ENCODE measurements around the gene CDK19. TPM values are rescaled to one million over a fixed set of nuclear protein-coding genes. Genes with fewer than 3 reads are reported as not detected.

CDK19 gene
- total RNA-seq, 1 donor = 7.9 TPM

GRCh38 chr6:110626442-110626841, 188.8 kb downstream of the CDK19 start:
- H3K27me3 ChIP-seq (ENCODE audit: insufficient read depth, low read length) = no peaks in the 10 kb centered on the region
- no peaks in the 10 kb centered on the region for H3K4me1 ChIP-seq (ENCODE audit: insufficient read depth, low read length)
- no peaks in the 10 kb centered on the region for H3K9me3 ChIP-seq (ENCODE audit: low read depth, low read length)
- no peak overlapping the region for H3K4me3 ChIP-seq (ENCODE audit: low read length)

GRCh38 chr6:110625883-110626282, 189.4 kb downstream of the CDK19 start:
- Histone ChIP-seq H3K27me3 (ENCODE audit: insufficient read depth, low read length) (no peaks in the 10 kb centered on the region), H3K4me1 (ENCODE audit: insufficient read depth, low read length) (no peaks in the 10 kb centered on the region), H3K4me3 (ENCODE audit: low read length) (no peak overlapping the region), H3K9me3 (ENCODE audit: low read depth, low read length) (no peaks in the 10 kb centered on the region)

GRCh38 chr6:110622912-110623578, 192.2 kb downstream of the CDK19 start:
- no peaks in the 10 kb centered on the region for H3K27me3 ChIP-seq (ENCODE audit: insufficient read depth, low read length)
- no peaks in the 10 kb centered on the region for H3K9me3 ChIP-seq (ENCODE audit: low read depth, low read length)
- no peak overlapping the region for H3K4me3 ChIP-seq (ENCODE audit: low read length)
- H3K4me1 ChIP-seq (ENCODE audit: insufficient read depth, low read length) = no peaks in the 10 kb centered on the region

DNA sequence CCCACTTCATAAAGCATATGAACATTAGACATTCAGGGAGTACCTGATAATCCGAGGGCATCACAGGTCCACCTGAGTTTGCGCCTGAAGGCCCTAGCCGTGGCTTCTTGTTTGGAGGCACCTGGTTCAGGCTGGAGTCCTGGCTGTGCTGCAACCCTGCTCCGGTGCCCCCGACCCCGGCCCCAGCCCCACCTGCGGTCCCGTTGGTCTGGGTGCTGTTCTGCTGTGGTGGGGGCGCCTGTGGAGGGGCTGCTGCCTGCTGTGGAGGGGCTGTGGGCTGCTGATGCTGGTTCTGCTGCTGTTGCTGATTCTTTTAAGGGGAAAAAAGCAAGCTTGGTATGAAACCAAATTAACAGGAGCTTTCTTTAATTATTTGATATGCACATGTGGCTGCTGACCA, 194.2 kb downstream of the CDK19 start:
- peaks cover 7% of the 10 kb centered on the region for H3K4me1 ChIP-seq (ENCODE audit: insufficient read depth, low read length)
- no peaks in the 10 kb centered on the region for H3K9me3 ChIP-seq (ENCODE audit: low read depth, low read length)
- H3K4me3 ChIP-seq (ENCODE audit: low read length) = no peak overlapping the region
- H3K27me3 ChIP-seq (ENCODE audit: insufficient read depth, low read length) = no peaks in the 10 kb centered on the region

- Histone ChIP-seq H3K4me1 (ENCODE audit: insufficient read depth, low read length) (peaks cover 7% of the 10 kb centered on the region), H3K4me3 (ENCODE audit: low read length) (no peak overlapping the region), H3K9me3 (ENCODE audit: low read depth, low read length) (no peaks in the 10 kb centered on the region), H3K27me3 (ENCODE audit: insufficient read depth, low read length) (no peaks in the 10 kb centered on the region)
These were observed 195.2 kb downstream of the CDK19 start for GRCh38 chr6:110620065-110620464.

GRCh38 chr6:110619275-110619908, 195.9 kb downstream of the CDK19 start:
- Histone ChIP-seq H3K9me3 (ENCODE audit: low read depth, low read length) (no peaks in the 10 kb centered on the region), H3K4me1 (ENCODE audit: insufficient read depth, low read length) (peaks cover 7% of the 10 kb centered on the region), H3K4me3 (ENCODE audit: low read length) (no peak overlapping the region), H3K27me3 (ENCODE audit: insufficient read depth, low read length) (no peaks in the 10 kb centered on the region)

DNA sequence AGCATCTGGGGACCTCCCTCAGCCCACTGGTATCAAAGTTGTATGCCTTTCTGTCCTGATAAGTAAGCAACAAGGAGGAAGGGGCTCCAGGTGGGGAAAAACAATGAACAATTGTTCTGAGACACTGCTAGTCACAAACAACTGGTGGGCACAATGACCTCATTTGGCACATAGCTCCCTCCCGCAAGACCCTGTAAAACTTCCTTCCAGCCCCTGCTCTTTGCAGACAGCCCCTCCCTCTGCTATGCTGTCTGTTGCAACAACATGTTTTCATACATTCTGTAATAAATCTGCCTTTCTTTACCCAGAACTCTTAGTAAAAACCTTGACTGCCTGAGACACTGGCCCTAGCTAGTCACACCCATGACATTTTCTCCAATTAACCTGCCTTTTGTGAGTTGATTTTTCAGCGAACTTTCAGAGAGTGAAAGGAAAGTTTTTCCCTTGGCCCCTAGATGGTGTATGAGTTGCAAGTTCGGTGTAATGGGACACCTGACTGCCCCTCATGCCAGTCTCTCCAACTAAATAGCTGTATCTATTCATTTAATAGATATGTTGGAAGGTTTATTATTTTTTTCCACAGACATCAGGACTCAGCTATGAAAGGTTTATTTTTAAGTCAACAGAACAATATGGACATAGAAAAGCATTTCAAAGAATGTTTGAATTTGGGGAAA, 196.5 kb downstream of the CDK19 start:
- H3K4me3 ChIP-seq (ENCODE audit: low read length) = no peak overlapping the region
- no peaks in the 10 kb centered on the region for H3K9me3 ChIP-seq (ENCODE audit: low read depth, low read length)
- no peaks in the 10 kb centered on the region for H3K27me3 ChIP-seq (ENCODE audit: insufficient read depth, low read length)
- H3K4me1 ChIP-seq (ENCODE audit: insufficient read depth, low read length) = peaks cover 8% of the 10 kb centered on the region

DNA sequence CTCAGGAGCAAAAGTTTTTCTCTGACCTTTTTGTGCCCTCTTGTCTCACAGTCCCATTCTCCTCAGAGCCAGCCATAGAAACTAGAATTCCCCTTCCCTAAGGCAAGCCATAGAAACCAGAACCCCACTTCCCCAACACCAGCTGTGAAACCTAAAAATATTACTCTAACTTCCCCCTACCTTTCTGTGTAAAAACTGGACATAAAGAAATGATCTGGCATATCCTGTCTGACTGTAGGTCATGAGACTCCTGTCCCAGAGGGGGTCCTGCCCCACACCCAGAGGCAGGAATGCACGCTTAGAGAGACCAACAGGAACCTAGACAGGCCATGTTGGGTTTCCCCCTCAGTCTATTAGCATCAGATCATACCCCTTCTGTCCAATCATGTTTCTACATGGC, 198.2 kb downstream of the CDK19 start:
- H3K9me3 ChIP-seq (ENCODE audit: low read depth, low read length) = no peaks in the 10 kb centered on the region
- no peaks in the 10 kb centered on the region for H3K27me3 ChIP-seq (ENCODE audit: insufficient read depth, low read length)
- H3K4me1 ChIP-seq (ENCODE audit: insufficient read depth, low read length) = peaks cover 12% of the 10 kb centered on the region
- no peak overlapping the region for H3K4me3 ChIP-seq (ENCODE audit: low read length)

- H3K4me1 ChIP-seq (ENCODE audit: insufficient read depth, low read length) = peaks cover 12% of the 10 kb centered on the region
- H3K27me3 ChIP-seq (ENCODE audit: insufficient read depth, low read length) = no peaks in the 10 kb centered on the region
- H3K4me3 ChIP-seq (ENCODE audit: low read length) = no peak overlapping the region
- no peaks in the 10 kb centered on the region for H3K9me3 ChIP-seq (ENCODE audit: low read depth, low read length)
These were observed 199.5 kb downstream of the CDK19 start for GRCh38 chr6:110615722-110616121.

DNA sequence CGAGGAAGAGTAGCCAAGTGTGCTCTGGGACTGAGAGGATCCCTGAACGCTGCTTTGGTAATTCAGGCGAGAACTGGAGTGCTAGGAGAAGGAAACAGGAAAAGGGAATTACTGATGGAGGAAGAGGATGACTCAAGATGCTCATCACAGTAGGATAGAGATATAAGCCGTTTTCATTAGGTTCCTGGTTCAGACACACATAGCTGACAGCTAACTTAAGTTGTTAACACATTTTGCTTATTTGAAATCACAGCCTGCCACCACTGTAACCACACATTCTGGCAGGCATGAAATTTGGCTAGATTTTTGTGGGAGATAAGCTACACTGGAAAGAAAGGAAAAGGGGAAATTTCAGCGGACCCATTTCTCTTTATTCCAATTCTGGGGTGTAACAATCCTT, 200.7 kb downstream of the CDK19 start:
- H3K4me1 ChIP-seq (ENCODE audit: insufficient read depth, low read length) = peaks cover 12% of the 10 kb centered on the region
- no peaks in the 10 kb centered on the region for H3K9me3 ChIP-seq (ENCODE audit: low read depth, low read length)
- no peak overlapping the region for H3K4me3 ChIP-seq (ENCODE audit: low read length)
- H3K27me3 ChIP-seq (ENCODE audit: insufficient read depth, low read length) = no peaks in the 10 kb centered on the region

DNA sequence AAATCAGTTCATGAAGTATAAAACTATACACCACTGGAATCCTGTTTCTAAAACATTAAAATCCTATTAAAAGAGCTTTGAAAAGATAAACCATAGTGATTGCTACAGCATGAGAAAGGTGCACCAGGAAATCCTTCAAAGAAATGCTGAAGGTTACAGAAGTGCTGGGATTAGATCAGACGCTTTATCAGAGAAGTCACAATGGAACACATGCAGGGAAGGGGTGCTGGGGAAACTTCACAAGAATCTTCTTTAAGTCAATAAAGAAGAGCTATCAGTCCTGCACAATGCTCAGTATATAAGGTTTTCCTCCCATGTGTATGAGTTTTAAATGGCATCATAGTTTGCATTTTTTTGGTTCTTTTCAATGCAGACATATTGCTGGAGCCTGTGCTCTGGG, 201.2 kb downstream of the CDK19 start:
- H3K9me3 ChIP-seq (ENCODE audit: low read depth, low read length) = no peaks in the 10 kb centered on the region
- no peaks in the 10 kb centered on the region for H3K27me3 ChIP-seq (ENCODE audit: insufficient read depth, low read length)
- peaks cover 12% of the 10 kb centered on the region for H3K4me1 ChIP-seq (ENCODE audit: insufficient read depth, low read length)
- H3K4me3 ChIP-seq (ENCODE audit: low read length) = no peak overlapping the region

DNA sequence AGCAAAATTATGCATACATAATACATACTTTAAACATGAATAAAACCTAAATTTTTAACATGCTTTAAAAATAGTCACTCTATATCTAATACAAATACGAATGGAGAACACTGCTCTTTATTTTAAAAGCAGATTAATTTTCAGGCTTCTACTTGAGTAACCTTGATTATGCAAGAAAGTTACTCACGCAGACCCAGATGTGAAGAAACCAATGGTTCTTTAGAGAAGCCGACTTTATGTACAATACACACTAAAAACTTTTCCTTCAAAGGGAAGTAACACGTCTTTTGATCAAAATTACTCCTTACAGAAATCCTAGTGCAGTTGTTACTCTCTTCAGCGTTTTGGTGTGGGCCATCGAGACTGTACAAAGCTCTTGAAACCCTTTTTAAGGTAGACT, 201.9 kb downstream of the CDK19 start:
- Histone ChIP-seq H3K4me1 (ENCODE audit: insufficient read depth, low read length) (peaks cover 12% of the 10 kb centered on the region), H3K4me3 (ENCODE audit: low read length) (no peak overlapping the region), H3K27me3 (ENCODE audit: insufficient read depth, low read length) (no peaks in the 10 kb centered on the region), H3K9me3 (ENCODE audit: low read depth, low read length) (no peaks in the 10 kb centered on the region)

- Histone ChIP-seq H3K4me3 (ENCODE audit: low read length) (no peak overlapping the region), H3K4me1 (ENCODE audit: insufficient read depth, low read length) (peaks cover 11% of the 10 kb centered on the region), H3K27me3 (ENCODE audit: insufficient read depth, low read length) (no peaks in the 10 kb centered on the region), H3K9me3 (ENCODE audit: low read depth, low read length) (no peaks in the 10 kb centered on the region)
These were observed 203.0 kb downstream of the CDK19 start for GRCh38 chr6:110612298-110612697.

GRCh38 chr6:110609101-110609500, 206.2 kb downstream of the CDK19 start:
- Histone ChIP-seq H3K27me3 (ENCODE audit: insufficient read depth, low read length) (no peaks in the 10 kb centered on the region), H3K4me3 (ENCODE audit: low read length) (no peak overlapping the region), H3K9me3 (ENCODE audit: low read depth, low read length) (no peaks in the 10 kb centered on the region), H3K4me1 (ENCODE audit: insufficient read depth, low read length) (peaks cover 5% of the 10 kb centered on the region)

- H3K4me3 ChIP-seq (ENCODE audit: low read length) = no peak overlapping the region
- H3K9me3 ChIP-seq (ENCODE audit: low read depth, low read length) = no peaks in the 10 kb centered on the region
- H3K4me1 ChIP-seq (ENCODE audit: insufficient read depth, low read length) = no peaks in the 10 kb centered on the region
These were observed 207.1 kb downstream of the CDK19 start for GRCh38 chr6:110608151-110608550.

GRCh38 chr6:110606151-110606550, 209.1 kb downstream of the CDK19 start:
- Histone ChIP-seq H3K4me3 (ENCODE audit: low read length) (no peak overlapping the region), H3K9me3 (ENCODE audit: low read depth, low read length) (no peaks in the 10 kb centered on the region), H3K4me1 (ENCODE audit: insufficient read depth, low read length) (no peaks in the 10 kb centered on the region), H3K27me3 (ENCODE audit: insufficient read depth, low read length) (no peaks in the 10 kb centered on the region)

More at GRCh38 chr6:110608151-110608550, 207.1 kb downstream of the CDK19 start:
- H3K27me3 ChIP-seq (ENCODE audit: insufficient read depth, low read length) = no peaks in the 10 kb centered on the region

Data from mononuclear cell (primary cell).